HG03565 (cell line): ENCODE results near the gene TMEM229B.

ENCODE experiments used
- ATAC-seq: cut with Tn5 transposase; IDR thresholded peaks from one replicate; pipeline ENCODE4 v1.9.1; 2021; ENCODE audit warnings: mild to moderate bottlenecking, moderate library complexity; ENCODE audit not compliant: unreplicated experiment

The TMEM229B gene

GRCh38 chr14:67490196-67490595 is 1.7 kb upstream of the TMEM229B start:
- ATAC-seq, result no peak

GRCh38 chr14:67487332-67487731 is 1.2 kb downstream of the TMEM229B start:
- no peak for ATAC-seq

- no peak for ATAC-seq
Observed at GRCh38 chr14:67486890-67487289, 1.6 kb downstream of the TMEM229B start.

- ATAC-seq, result no peak
Observed at GRCh38 chr14:67485501-67486095, 2.9 kb downstream of the TMEM229B start.

GRCh38 chr14:67483579-67484285 is 4.8 kb downstream of the TMEM229B start:
- ATAC-seq, result no peak

GRCh38 chr14:67482231-67483164 is 6.0 kb downstream of the TMEM229B start:
- ATAC-seq, result no peak

GRCh38 chr14:67480011-67480410 is 8.5 kb downstream of the TMEM229B start:
- ATAC-seq, result no peak

GRCh38 chr14:67478800-67479084 is 9.8 kb downstream of the TMEM229B start:
- ATAC-seq, result no peak

- ATAC-seq, result no peak
Observed at GRCh38 chr14:67477926-67478799, 10.4 kb downstream of the TMEM229B start.

GRCh38 chr14:67474366-67474765 is 14.2 kb downstream of the TMEM229B start:
- ATAC-seq, result no peak

- no peak for ATAC-seq
Observed at GRCh38 chr14:67473290-67474082, 15.0 kb downstream of the TMEM229B start.

- no peak for ATAC-seq
Observed at GRCh38 chr14:67472726-67473125, 15.8 kb downstream of the TMEM229B start.

GRCh38 chr14:67469954-67470353 is 18.6 kb downstream of the TMEM229B start:
- no peak for ATAC-seq

GRCh38 chr14:67468378-67468730 is 20.2 kb downstream of the TMEM229B start:
- ATAC-seq, result no peak

GRCh38 chr14:67467134-67467533 is 21.4 kb downstream of the TMEM229B start:
- ATAC-seq, result no peak

- ATAC-seq, result no peak
Observed at GRCh38 chr14:67464879-67465278, 23.6 kb downstream of the TMEM229B start.

GRCh38 chr14:67464377-67464776 is 24.1 kb downstream of the TMEM229B start:
- ATAC-seq, result no peak

GRCh38 chr14:67463900-67464299 is 24.6 kb downstream of the TMEM229B start:
- ATAC-seq, result no peak

- ATAC-seq, result no peak
Observed at GRCh38 chr14:67461996-67462395, 26.5 kb downstream of the TMEM229B start.

GRCh38 chr14:67461341-67461985 is 27.1 kb downstream of the TMEM229B start:
- ATAC-seq, result no peak
